ENCODE data around the gene SH3RF3.

Gene SH3RF3

DNA sequence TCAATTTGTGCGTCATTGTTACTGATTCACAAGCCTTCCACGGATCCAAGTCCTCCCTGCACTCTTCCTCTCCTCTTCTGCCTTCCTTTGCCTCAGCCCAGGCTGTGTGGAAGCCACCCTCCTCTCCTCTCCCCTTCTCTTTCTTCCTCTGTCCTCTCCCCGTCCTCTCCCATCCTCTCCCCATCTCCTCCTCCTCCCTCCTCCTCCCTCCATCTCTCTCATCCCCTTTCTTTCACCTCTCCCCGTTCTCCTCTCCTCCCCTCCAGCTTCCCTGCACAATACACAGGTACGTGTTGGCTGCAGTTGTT, 301.3 kb downstream of the SH3RF3 start:
- DNase-seq (ENCODE audit: low read depth in 2 of 2): no peak

DNA sequence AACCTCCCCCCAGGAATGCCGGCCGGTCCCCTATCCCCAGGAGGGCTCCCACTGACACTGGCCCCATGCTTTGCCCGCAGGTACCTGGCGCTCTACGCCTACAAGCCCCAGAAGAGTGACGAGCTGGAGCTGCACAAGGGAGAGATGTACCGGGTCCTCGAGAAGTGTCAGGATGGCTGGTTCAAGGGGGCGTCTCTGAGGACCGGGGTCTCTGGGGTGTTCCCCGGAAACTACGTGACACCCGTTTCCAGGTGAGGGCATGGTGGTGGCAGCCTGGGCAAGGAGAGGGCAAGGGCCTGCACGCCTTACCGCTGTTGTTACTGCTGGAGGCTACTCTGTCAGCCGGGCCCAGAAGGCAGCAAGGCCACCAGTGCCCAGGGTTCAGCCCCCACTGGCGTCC, 303.4 kb downstream of the SH3RF3 start:
- no peak for DNase-seq (ENCODE audit: low read depth in 2 of 2)

DNA sequence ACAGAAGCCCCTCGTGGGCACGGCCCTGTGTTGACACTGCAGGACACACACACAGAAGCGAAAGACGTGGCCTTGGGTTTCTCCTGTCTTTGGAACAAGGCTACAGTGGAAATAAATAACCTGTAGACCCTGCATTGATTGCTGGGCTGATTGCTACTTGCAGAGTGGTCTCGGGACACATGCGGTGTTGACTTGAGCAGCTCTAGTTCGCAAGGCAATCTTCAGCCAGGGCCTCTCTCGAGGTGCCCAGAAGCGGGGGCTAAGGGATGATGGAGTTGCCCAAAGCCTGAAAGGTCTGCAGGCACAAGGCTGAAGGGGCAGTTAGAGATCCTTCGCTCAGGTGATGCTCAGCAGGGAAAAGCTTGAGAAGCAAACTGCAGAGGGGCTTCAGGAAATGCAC, 304.5 kb downstream of the SH3RF3 start:
- no peak for DNase-seq (ENCODE audit: low read depth in 2 of 2)

DNA sequence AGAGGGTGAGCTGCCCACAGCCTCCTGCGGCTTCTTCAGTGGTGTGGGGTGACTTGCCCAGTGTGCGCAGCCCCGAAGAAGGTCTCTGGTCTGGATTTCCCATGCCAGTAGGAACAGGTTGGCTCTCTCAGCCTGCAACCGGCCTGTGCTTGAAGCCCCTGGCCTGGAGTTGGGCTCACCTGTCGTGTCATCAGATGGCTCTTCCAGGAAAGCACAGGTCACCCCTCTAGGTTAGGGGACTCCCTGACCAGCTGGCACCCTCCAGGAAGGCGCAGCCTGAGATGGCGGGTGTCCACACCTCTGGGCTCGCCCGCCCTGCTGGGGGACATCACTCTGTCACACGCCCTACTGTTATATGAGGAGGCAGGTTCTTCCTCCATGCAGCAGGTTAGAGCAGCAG, 304.9 kb downstream of the SH3RF3 start:
- no peak for DNase-seq (ENCODE audit: low read depth in 2 of 2)

DNA sequence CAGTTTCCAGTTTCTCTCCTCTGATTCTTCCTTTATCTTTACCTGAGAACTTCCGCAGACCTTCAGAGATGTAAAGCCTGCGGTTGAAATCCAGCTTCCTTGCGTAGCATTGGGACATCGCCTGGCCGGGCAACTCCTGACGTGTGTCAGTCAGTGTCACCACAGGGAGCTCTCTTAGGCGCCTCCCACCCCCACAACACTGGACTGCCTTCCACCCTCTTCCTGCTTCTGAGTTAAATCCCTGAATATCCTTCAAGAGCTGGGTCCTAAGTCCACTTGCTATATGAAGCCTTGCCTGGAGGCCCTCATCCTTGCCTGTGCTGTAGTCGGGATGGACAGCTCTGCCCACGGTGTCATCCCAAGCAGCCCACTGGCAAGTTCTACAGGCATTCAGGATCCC, 305.3 kb downstream of the SH3RF3 start:
- no peak for DNase-seq (ENCODE audit: low read depth in 2 of 2)

DNA sequence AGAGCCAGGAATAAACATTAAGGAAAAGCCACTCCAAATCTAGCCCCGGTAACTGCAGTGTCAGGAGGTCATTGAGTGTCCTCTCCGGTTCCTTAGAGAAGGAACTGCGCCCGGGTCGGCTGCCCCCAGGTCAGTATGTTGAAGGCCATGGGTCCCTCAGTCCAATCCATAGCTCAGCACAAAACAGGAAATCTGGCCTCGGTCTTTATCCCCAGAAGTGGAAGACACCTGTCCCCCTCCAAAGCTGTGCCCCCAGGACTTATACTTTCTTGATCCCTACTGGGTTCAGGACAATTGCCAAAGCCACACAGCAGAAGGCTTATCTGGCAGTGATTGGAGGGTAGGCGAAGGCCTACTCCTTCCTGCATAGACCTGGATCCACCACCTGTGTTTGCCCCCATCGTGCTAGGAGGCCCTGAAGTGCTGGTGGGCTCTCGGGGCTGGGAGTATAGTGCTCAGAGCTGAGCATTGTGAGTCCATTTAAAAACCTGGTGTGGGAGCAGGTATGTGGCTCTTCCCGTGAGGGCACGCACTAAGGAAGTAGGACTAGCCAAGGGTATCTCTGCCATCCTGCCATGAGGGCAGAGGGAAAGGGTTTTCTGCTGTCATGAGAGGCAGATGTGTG, 306.2 kb downstream of the SH3RF3 start:
- DNase-seq (ENCODE audit: low read depth in 2 of 2): no peak

DNA sequence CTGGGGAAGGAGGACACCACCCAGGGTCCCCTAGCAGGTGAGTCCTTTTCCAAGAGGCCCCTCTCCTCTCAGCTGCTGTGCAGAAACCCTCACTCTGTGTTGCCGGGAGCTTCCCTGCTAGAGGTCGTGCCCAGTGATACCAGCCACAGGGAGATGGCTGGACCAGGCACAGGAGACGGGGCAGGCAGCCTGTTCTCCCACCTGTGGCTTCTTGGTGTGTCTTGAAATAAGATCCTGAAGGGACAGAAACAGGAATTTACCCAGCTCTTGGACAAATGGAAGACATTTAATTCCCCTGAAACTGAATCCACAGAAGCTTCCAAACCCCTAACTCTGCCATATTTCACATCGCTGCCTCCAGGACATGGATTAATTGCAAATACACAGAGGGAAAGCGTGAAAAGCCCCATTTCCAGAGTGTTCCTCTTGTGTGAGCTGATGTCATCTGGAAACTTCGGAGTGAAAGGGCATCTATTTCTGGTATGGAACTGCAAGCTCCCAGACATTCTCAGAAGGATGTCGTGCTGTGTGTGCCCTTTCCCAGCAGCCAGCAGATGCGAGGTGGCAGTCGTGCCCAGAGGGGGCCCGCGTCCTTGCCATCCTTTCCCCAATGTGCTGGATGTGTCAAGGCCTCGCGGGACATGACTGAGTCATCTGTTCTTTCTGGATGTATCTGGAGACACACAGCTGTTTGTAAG, 307.0 kb downstream of the SH3RF3 start:
- DNase-seq (ENCODE audit: low read depth in 2 of 2): no peak

DNA sequence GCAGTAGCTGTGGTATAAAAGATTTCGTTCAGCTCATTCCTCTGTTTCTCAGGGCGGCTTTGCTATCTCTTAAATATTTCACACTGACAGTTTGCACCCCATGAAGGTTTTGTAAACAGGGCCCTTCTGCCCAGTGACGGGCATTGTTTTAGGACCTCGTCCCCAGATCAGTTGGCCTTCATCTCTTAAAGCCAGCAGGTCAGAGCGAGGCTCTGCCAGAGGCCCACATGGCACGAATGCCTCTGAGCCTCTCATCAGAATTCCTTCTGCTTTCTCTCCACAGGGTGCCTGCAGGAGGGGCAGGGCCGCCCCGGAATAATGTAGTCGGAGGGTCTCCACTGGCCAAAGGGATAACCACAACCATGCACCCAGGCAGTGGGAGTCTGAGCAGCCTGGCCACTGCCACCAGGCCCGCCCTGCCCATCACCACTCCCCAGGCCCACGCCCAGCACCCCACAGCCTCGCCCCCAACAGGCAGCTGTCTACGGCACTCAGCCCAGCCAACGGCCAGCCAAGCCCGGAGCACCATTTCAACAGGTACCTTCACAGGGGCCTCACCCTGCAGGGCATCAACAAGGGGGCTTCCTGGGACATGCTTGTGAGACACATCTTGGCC, 307.7 kb downstream of the SH3RF3 start:
- no peak for DNase-seq (ENCODE audit: low read depth in 2 of 2)

DNA sequence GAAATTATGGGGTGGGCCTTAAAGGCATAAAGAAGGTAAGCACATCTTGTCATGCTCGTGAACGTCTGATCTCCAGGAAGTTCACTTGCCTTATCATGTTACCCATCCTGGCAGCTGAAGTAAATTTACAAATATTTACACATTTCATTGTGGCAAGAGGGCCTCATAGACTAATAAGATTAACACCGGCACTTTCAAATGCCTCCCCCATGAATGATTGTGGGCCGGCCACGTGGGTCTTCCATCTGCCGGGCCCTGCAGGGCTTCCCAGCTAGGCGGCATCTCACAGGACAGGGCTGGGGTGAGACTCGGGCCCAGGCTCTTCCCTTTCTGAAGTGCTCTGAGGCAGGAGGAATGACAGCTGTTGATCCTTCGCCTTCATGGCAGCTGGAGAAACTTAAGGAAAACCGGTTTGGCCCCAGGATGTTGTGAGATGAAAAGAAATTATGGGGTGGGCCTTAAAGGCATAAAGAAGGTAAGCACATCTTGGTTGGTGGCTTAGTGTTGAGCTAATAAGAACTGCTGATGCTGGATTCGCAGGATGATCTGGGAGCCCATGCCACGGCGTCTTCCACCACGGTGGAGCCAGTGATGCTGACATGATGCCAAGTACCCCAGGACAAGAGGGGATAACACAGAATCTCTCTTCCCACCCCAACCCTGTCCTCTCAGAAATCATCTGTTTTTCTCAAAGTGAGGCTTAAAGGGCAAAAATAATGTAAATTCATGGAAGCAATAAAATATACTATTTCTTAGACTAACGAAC, 308.5 kb downstream of the SH3RF3 start:
- no peak for DNase-seq (ENCODE audit: low read depth in 2 of 2)

DNA sequence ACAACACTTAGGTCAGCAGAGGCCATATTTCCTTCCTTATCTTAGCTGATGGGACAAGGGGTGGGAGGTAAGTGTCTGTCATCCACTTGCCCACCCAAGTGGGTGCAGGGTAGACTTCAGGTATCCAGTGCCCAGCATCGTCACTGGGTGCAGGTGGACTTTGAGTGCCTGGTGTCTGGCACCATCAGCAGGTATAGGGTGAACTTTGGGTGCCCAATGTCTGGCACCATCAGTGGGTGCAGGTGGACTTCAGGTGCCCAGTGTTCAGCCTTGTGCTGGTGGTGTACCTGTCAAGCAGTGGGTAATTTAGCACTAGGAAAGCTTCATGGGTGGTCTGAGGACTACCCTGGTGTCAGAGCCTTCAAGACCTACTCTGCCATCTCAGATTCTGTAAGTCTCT, 309.1 kb downstream of the SH3RF3 start:
- no peak for DNase-seq (ENCODE audit: low read depth in 2 of 2)

DNA sequence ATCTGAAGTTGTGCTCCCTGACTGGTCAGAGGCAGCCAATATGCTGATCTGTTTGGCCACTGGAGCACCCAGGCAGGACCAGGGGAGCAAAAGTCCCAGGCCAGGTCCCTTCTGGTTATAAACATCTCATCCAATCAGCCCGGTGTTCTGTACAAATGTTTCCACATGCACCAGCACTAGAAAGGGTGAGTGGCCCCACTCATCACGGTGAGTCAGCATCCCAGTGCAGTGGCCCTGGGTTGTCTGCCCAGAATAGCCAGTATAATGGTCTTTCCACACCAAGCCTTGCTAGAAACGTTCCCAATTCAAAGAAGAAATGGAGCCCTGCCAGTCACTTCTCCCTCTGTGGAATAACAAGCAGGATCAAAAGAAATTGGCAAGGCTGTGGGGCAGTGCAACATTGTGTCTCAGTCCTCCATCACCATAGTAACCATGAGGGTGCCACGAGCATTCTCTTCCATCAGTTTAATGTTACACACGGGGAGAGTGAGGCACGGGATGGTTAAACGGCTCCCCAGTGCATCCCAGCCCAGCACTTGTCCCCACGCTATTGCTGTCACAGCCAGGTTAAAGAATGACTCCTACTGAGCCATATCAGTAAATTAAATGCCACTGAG, 309.9 kb downstream of the SH3RF3 start:
- DNase-seq (ENCODE audit: low read depth in 2 of 2): no peak

DNA sequence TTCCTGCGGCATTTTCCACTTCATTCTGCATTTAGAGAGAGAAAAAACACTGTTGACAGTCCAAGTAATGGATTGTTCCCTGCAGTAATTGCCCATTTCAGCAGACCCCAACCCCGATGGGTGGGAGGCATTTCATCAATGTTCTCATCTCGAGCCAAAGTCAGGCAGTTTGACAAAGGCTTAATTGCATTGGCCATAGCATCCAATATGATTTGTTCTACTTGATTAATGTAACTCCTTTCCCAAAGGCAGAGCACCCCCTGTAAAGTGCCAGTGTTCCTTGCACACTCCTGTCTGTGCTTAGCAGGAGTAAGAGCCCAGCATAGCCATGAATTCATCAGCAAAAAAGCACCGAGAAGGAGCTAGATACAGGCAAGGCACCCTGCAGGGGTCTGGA, 310.4 kb downstream of the SH3RF3 start:
- no peak for DNase-seq (ENCODE audit: low read depth in 2 of 2)

DNA sequence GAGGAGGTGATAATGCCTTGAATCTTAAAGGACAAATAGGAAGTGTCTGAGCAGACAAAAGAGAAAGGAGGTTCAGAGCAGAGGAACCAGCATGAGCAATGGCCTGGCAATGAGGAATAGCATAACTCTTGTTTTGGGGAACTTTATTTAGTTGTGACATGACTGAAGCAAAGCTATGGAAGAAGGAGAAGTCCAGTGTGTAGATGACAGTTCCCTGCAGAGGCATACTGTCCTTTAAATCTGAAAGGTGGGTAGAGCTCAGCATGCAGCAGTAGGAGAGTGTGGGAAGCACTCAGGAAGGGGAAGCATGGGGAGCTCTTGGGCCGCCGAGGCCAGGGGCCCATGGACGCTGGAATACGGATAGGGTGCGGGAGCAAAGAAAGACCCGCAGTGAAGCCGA, 311.0 kb downstream of the SH3RF3 start:
- DNase-seq (ENCODE audit: low read depth in 2 of 2): no peak

DNA sequence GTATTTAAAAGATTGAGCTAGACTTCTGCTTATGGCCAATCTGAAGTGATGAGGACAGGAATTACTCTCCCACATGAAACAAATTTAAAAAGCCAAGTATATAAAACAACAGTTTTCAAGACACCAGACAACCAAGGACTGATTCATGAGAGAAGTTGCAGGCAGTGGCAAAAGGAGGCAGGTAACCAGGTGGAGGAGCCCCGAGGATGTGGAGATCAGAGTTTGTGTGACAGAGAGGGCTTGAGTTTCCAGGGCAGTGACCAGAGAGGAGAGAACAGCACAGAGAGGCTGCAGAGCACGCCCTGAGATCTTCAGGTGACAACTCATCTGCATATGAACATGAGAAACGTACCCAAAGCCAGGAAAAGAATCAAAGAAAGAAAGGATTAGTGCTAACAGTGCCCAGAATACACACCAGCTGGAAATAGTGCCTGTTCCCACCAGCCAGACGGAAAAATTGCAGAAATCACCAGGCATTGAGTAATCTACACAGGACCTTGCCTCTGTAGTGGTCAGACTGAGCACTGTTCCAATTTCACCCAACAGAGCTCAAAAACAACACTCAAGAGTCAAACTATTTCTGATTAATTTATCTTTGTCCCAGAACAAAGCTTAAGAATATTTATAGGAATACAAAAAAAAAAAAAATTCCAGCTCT, 311.6 kb downstream of the SH3RF3 start:
- DNase-seq (ENCODE audit: low read depth in 2 of 2): no peak

DNA sequence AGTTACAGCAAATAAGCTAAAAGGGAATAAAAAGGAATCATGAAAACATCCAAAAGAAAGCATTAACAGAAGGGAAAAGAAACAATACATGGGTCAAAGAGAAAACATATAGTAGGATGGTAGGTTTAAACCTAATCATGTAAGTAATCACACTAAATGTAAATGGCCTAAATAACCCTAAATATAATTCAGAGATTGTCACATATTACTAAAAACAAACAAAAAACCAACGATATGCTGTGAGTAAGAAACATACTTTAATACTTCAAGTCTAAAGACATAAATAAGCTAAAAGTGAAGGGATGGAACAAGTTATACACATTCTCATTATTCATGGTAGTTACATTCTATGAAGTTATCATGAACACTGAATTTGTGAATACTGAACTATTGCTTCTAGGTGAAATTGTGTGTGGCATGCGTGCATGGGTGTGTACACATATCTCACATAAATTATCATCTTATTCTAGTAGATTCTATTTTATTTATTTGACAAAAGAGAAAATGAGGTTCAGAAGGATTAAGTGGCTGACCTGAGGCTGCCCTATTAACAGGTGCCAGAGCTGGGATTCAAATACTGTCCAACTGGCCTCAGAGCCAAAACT, 313.8 kb downstream of the SH3RF3 start:
- no peak for DNase-seq (ENCODE audit: low read depth in 2 of 2)

DNA sequence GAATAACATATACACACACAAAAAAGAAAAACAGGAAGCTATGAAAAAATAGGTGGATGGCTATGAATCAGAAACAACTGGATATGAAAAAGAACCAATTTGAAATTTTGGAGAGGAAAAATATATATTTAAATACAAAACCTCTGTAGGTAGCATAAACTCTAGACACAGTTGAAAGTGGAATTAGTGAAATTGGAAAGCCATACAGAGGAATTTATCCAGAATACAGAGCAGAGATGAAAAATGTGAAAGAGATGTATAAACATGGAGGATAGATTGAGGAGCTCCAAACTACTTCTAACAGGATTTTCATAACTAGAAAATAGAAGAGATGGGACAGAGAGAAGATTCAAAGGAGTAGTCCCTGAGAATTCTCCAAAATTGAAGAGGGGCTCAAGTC, 315.9 kb downstream of the SH3RF3 start:
- DNase-seq (ENCODE audit: low read depth in 2 of 2): no peak

DNA sequence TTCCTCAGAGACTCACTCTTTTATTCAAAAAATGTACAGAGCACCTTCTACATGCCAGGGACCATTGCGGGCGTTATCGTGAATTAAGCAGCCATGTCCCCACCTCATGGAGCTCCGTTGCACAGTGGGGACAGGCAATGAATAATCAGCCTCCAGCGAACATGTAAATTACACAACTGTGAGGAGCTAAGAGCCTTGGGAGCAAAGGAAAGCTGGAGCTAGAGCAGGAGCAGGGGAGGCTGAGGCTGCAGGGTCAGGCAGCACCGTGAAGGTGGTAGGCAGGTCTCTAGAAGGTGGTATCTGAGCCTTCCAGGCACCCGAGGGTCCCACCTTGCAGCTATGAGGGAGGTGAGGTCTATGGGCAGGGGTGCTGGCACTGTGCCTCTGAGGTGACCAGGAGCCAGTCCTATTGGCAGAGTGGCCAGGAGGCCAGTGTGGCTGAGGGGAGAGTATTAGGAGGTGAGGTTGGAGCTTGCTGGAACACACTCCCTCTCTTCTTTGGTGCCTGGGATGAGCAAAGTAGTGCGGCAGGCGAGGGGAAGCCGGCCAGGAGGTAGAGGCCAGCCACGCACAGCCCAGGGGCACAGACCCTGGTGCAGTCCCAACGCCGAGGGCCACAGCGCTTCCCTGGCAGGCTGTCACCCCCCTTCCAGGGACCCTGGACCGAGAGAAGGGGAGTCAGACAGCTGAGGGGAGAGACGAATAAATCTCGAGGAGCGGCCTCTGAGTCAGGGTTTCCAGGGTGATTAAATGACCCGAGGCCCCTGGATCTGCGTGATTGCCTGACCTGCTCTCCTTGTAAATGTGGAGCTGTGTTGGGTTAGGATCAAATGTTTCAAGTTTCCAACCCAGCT, 317.5 kb downstream of the SH3RF3 start:
- no peak for DNase-seq (ENCODE audit: low read depth in 2 of 2)

DNA sequence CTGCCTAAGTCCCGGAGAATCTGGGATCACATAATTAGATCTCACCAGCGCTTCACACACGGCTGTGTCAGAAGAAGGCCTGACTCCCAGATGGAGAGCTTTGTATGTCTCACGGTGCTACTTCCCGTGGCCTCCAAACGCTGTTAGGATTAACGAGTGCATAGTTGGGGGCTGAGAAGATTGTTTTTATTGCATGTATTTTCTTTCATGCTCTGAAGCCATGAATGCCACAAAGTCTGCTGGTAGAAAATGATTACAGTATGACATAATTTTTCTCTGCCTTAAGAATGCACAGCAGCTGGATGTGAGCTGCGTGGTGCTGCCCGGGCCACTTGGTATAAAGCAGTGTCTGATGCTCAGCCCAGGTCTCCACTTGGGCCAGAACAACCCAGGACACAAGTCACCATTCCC, 318.3 kb downstream of the SH3RF3 start:
- DNase-seq (ENCODE audit: low read depth in 2 of 2): no peak

DNA sequence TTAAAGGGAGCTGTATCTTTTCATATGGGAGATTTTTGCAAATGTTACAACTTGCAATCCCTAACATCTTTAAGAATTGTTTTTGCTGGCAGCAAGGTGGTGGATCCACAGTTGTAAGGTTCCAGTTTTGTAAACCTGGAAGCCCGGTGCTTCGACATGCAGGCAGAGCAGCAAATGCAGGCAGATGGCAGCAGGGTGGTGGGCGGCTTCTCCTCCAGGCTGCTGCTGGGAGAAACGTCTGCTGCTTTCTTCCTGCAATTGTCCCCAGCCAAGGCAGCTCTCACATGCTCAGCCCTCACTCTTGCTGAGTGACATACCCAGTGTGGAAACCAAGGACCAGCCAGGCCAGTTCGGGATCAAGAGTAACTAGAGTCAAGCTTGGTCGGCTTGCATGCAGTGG, 318.8 kb downstream of the SH3RF3 start:
- DNase-seq (ENCODE audit: low read depth in 2 of 2): no peak

DNA sequence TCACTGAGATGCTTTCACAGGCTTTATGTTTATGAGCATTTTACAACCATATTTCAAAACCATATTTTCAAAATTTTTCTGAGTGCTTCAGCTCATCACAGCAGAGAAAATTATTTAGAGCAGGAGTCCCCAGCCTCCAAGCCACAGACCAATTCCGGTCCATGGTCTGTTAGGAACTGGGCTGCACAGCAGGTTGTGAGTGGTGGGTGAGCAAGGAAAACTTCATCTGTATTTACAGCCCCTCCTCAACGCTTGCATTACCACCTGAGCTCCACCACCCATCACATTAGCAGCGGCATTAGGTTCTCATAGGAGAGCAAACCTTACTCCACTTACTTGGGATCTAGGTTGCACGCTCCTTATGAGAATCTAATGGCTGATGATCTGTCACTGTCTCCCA, 319.2 kb downstream of the SH3RF3 start:
- DNase-seq (ENCODE audit: low read depth in 2 of 2): no peak

All from stimulated activated CD8-positive, alpha-beta memory T cell treated with anti-CD3 and anti-CD28 coated beads, Interleukin-15, amount 100 ng/mL, for 4 hours (primary cell).